ENCODE data around the gene FZD7.

The FZD7 gene

GRCh38 chr2:202069170-202070067 lies 35.8 kb downstream of the FZD7 start:
- DNase-seq: no peak

GRCh38 chr2:202071107-202071506 lies 37.5 kb downstream of the FZD7 start:
- no peak for DNase-seq

DNA sequence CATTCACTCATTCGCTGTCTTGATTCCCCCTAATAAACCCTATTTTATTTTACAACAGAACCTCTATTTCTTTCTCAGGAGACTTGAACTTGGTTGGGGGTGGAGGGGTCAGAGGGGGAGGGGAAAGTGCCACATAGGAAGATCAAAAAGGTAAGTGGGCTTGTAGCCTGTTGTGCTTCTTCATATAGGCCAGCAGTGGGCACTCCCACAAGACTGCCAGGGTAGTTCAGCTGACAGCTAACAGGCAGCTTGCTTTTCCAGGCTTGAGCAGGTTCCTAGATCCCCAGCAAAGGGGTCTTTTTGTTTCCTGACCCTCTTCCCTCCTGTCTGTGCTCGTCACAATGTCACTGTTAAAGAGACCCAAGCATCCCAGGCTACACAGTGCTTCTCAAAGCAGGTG lies 38.6 kb downstream of the FZD7 start:
- no peak for DNase-seq

- DNase-seq: no peak
Measured at GRCh38 chr2:202072737-202073401, 39.2 kb downstream of the FZD7 start, which contains the start of gene KIAA2012. Gene KIAA2012 (plus strand): TSS chr2:202073255. CDS start chr2:202073628, 373 bp downstream.

DNA sequence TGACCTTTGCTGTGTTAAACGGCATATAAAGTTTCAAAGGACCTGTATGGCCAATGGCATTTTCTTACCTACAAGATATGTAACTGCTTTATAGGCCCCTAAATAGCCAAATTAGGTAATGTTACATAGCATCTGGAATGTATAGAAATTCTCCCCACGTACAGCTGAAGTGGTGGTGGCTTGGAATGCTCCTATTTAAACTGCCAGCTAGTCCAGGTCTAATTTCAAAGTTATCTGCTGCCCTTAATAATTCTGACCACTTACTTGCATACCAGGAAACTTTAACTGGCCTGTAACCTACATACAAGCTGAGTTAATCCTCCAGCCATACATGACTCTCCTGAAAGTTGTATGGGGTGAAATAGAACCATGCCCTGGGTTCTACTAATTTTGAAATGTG lies 40.7 kb downstream of the FZD7 start:
- no peak for DNase-seq

GRCh38 chr2:202079310-202079709 lies 45.7 kb downstream of the FZD7 start:
- DNase-seq: no peak

DNA sequence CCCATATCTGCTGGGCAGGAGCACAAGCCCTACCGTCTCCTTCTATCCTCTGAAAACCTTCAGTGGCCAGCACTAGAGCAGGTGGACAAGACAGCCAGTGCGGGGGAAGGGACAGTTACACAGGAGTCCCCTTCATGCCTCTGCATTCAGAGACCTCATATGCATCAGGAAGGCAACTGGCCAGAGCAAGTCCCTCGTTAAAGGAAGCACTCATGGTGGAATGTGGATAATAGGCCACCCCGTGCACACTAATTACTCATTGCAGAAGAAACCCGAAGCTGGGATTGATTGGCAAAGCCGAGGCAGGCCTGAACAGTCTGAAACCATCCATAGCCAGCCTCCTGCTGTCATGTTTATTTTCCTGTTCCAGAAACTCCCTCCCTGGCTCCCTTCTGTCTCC lies 50.6 kb downstream of the FZD7 start:
- no peak for DNase-seq

Measured in stimulated activated CD4-positive, alpha-beta T cell treated with anti-CD3 and anti-CD28 coated beads, Interleukin-4, amount 100 ng/mL, for 4 hours (primary cell).